Stimulated activated CD8-positive, alpha-beta memory T cell treated with anti-CD3 and anti-CD28 coated beads, Interleukin-15, amount 100 ng/mL, for 1 hour (primary cell): ENCODE measurements around the gene GFRA4.

Experiments used
- DNase-seq: peaks from one replicate; pipeline ENCODE4 v3.0.0-alpha.2; 2020; ENCODE audit warnings: low read depth

Gene GFRA4

DNA sequence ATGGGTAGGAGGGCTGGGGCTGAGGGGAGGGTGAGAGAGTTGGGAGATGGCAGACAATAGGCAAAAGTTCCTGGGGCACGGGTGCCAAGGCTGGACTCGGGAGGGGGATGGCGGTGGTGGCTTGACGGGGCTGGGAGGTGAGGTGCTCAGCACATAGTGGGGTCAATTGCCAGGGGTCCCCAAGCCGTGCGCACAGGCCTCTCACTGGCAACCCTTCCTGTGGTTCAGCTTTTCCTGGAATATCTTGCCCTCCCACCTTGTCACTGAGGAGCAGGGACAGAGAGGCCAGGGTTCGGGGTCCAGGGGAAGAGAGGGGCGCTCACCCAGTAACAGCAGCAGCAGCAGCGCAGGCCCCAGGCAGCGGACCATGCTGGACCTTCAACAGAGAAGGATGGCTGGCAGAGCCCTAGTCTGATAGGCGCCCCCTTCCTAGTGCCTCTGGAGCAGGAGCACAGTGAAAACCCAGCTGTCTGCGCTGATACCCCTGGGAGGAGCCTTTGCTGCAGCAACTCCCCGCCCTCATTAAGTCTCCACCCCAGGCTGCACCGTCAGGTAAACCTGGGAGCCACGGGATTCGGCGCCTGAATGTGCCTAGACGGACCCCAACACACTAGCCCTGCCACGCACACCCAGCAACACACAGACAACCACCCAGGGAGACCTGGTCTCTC is at the start of gene GFRA4:
TSS of gene GFRA4 (minus strand) at position 369 of the 671 bp plus-strand sequence. CDS start at position 369, 0 bp downstream.
- no peak for DNase-seq

DNA sequence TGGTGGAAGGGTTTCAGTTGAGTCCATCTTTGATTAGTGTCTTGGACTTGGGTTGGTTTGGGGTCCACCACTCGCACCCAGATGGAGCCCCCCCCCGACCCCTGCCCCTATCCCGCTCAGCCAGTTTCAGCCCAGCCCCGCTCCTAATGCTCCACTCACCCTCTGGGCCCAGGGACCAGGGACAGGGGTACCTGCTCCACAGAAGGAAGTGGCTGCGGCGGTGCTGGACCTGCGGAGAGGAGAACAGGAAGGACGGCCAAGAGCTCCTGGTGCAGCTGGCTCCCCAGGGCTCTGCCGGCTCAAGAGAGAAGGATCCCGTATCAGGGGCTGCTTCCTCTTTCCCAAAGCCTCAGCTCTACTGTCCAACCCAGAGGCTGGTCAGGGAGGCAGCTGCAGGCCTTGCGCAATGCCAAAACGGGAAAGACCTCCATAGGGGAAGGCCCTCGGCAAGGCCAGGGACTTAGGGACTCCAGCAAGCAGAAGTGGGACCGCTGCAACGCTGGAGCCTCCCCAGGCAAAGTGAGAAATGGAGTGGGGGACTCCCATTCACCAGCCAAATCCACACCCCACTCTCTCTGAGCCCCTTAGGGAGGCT is 49.2 kb upstream of the GFRA4 start, which contains the start of gene SIGLEC1:
TSS of gene SIGLEC1 (minus strand) at position 322 of the 595 bp plus-strand sequence. CDS start 5,472 bp downstream, outside the sequence.
- no peak for DNase-seq

DNA sequence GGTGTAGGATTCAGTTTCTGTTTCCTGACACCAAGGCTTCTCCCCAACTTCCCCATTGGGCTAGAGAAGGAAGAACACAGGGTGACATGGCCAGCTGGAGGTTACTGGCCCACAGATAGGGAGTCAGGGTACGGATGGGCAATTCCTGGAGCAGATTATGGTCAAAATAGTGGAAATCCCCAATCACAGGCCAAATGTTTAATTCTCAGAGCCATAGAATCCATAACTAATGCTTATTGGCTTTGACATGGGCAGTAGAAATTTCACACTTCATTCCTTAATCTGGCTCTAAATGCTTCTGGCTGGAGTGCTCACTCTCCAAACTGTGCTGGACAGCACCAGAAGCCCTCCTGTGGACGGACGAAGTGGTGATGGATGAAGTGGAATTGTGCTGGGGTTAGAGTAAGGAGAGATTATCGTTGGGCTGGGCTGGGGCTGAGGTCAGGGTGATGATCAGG is 48.3 kb upstream of the GFRA4 start:
- no peak for DNase-seq

DNA sequence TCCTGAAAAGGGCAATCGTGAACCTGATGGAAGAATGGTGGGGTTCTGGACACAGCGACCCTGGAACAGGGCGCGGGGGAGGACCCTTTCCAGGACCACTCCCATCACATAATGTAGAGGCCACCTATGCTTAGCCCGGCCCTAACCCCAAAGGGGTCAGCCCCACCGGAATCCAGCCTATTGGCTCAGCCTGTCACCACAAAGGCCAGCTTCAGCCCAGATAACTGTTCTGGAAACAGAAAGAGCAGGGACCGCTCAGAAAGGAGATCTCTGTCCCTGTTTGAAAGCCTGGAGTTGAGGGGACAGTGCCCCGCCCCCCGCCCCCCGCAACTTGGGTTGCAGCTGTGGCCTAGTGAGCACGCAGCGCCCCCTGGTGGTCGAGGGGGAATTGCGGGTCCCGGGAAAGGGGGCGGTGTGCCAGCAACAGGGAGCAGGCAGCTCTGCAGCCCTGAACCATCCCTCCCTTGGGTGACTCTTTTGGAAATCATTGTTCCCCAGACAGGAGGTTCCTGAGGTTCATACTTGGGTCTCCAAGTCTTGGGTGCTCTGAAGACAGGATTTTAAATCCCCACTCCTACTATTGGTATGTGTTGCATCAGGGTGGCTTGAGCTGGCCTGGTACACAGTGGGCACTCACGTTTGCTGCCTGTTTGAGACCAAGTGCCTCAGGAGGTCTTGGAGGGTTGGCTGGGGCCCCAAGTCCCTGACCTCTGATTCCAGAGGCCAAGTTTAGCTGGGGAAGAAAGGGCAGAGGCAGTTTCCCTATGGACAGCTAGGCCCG is 47.7 kb upstream of the GFRA4 start:
- DNase-seq = peak; percentile 62

GRCh38 chr20:3710011-3710466 is 46.8 kb upstream of the GFRA4 start:
- DNase-seq = no peak

- no peak for DNase-seq
Observed at GRCh38 chr20:3707508-3707899, 44.3 kb upstream of the GFRA4 start.

GRCh38 chr20:3706774-3707507 is 43.7 kb upstream of the GFRA4 start:
- no peak for DNase-seq

DNA sequence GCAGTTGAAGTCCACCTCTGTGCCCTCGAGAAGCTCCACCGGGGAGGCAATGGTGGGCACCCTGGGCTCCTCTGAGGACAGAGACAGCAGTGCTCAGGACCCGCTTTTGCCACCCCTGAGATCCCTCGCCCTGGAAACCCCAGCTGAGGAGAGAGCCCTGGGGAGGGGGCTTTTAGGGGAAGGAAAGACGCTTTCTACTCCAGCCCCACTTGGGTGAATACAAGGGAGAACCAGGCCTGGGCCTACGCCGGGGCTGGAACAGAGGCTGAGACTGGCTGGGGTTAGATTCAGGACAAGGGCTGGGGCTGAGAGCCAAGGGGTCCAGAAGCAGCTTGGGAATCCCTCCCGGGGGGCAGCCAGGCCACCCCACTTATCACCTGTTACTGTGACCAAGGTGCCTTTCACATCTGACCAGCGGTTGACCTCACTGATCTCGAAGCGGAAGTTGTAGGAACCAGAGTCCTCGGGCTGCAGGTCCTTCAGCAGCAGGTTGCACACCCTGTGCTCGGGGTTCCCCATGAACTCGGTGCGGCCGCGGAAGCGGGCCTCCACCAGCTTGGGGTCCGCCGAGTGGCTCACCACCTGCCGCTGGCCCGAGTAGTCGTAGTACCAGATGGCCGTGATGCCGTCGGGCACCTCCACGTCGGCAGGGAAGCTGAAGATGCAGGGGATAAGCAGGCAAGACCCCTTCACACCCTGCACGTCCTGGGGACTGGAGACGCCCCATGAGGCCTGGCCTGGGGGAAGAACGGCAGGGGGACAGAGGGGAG is 43.0 kb upstream of the GFRA4 start:
- DNase-seq = no peak

DNA sequence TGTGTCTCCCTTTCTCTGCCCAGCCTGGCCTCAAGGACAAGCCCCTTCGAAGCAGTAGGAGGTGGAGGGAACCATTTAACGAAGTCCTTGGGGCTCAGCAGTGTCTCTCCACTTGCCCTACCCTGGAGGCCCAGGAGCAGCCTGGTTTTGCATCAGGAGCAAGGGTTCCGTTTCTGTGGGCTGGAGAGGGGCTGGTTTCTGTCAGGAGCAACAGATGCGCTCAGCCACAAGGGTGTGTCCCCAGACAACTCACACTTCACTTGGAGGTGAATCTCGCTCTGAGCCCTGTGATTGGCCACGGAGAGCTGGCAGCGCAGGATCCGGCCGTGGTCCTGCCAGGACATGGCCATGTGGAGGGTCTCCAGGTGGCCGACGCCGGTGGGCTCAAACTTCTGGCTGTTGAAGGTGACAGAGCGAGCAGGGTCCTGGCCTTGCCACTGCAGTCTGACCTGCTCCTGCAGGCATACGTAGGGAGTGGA is 42.3 kb upstream of the GFRA4 start:
- DNase-seq = no peak

- no peak for DNase-seq
Observed at GRCh38 chr20:3704087-3704486, 40.9 kb upstream of the GFRA4 start.

DNA sequence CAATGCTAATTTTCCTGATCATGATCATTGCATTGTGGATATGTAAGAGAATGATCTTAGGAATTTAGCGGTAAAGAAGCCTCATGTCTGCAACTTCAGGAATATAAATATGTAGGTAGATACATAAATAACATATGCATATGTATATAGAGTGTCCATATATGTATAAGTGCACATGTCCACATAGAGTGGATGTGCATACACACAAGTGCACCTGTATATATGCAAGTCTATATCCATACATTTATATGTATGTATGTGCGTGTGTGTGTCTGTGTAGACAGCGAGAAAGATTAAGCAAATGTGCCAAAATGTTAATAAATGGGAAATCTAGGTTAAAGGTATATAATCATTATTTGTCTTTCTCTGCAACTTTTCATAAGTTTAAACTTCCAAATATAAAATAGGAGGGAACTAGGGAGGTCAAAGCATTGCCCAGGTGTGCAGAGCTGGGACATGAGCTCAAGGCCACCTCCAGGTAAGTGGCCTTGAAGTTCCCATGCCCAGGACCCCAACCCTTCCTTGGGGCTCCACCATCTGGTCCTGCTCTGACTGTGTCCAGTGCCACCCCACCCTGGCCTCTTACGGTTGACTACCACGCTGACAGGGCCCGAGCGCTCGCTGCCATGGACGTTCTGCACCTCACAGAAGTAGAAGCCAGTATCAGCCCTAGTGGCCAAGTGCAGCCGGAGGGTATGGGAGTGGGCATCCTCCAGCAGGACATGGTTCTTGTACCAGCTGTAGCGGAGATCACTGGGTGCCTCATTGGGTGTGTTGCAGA is 39.6 kb upstream of the GFRA4 start:
- no peak for DNase-seq

DNA sequence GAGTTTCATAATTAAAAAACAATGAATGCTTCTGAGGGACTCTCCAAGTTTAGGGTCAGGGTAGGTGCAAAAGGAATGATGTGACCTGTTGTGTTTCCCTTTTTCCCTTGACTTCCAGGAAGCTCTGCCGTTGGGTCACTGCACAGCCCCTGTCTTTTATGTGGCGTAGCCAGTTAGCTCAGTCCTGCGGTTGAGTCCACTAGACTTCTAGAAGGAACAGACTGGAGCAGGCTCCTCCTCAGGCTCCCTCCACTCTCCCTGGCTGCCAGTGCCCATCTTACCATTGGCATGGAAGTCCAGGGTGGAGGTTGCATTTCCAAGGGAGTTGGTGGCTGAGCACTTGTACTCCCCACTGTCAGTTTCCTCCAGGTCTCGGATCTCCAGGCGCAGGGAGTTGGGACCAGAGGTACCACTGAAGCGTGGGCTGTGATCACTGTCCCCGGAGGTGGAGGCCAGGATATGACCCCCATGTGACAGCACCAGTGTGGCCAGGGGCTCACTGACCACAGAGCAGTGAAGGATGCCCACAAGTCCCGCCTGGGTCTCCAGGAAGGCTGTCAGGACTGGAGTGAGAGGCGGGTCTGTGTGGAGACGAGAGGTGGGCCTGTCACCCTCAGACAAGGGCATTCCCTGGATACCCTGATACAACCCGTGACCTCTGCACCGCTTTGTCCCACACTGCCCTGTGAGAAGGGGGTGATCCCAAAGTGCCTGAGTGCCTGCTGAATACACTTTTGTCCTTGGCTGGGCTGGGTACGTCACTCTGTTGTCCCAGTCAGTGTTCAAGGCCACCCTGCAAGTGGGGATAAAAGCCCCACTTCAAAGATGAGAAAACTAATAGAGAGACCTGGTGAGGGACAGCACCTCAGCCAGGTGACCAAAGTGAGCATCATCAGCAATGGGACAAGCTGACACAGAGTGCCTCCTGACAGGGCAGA is 38.1 kb upstream of the GFRA4 start:
- no peak for DNase-seq

DNA sequence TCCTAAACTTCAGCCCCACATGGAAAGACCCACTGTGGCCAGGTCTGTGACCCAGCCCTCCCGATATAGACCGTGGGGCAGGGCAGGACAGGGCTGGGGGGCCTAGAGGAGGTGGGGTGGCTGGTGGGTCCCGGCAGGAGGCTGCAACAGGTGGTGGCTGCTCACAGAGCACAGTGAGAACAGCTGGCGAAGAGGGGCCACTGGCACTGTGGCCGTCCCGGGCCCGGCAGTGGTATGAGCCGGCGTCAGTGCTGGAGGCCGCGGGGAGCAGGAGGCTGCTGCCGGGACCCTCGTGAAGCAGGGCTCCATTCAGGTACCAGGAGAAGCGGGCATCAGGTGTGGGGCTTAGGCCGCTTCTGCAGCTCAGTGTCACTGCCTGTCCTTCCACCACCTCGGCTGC is 35.8 kb upstream of the GFRA4 start:
- no peak for DNase-seq

- DNase-seq = no peak
Observed at GRCh38 chr20:3698591-3699001, 35.4 kb upstream of the GFRA4 start.

- DNase-seq = no peak
Observed at GRCh38 chr20:3697588-3698305, 34.5 kb upstream of the GFRA4 start.

DNA sequence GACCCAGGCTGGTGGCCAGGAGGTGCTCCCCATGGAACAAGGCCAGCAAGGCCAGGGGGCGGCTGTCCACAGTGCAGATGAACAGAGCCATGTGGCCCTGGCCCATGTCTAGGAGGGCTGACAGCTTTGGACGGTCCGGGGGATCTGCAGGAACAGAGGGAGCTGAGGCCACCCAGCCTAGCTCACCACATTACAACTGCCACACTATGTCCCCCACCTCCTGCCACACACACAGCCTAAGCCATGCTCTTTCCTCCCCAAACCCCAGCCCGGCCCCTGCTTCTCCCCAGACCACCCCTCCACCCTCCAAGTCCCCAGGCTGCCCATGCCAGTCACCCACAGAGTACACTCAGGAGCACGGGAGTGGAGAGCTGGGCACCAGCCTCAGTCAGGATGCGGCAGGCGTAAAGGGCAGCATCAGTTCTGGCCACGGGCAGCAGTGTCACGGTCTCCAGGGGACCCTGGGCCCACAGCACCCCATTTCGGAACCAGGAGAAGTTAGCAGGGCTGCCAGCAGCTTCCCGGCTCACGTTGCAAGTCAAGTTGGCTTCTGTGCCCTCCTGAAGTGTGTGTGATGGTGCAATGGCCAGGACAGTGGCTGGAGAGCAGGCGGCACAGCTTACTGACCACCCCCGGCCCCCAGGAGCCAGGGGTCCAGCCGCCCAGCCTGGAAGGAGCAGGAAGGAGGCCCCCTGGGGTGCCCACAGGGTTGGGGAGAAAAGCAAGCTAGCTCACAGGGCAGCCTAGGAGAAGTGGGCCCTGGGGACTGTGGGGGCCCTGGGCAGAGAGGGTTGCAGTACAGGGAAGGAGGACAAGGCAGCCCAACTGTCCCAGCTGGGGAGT is 33.8 kb upstream of the GFRA4 start:
- DNase-seq = no peak

DNA sequence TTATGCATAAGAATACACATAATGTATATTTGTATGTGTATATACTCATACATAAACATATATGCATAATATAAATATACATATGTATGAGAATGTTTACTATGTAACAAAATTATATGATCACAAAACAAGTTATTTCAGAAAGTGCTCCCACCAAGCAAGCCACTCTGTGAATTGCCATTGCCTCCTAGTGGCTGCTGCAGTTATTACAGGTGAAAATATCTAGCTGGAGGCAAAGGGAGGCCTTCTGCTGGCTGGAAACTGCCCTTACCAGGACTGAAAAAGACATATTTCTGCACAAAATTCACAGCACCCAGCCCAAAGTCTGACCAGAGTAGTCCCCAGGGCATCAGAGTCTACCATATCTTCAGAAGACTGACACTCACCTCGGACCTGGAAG is 33.0 kb upstream of the GFRA4 start:
- no peak for DNase-seq

GRCh38 chr20:3694864-3695263 is 31.7 kb upstream of the GFRA4 start:
- DNase-seq = no peak
